Gastroesophageal sphincter (tissue), 3 donors: ENCODE results near the gene STAG3.
"Not testable (repeated sequence)": the region's sequence is repeated elsewhere in the genome, so short reads cannot be mapped to it uniquely, and the experiment has no call there.

Experiments used
- EP300 ChIP-seq: sonication (generic); formaldehyde crosslinking; IDR thresholded peaks from one replicate; pipeline ENCODE4 v1.6.1; 2017; ENCODE audit warnings: antibody characterized with exemption, mild to moderate bottlenecking
- POLR2A ChIP-seq, 2 donors: fragments of 450-650 bp; IDR thresholded peaks; one replicate each; pipeline ENCODE4 v1.6.1; 2017; ENCODE audit warnings: antibody characterized with exemption in 2 of 2, mild to moderate bottlenecking in 2 of 2, moderate library complexity in 1 of 2
- POLR2AphosphoS5 ChIP-seq: sonication (generic); formaldehyde crosslinking; IDR thresholded peaks from one replicate; pipeline ENCODE4 v1.6.1; 2017; ENCODE audit warnings: antibody characterized with exemption
- TF ChIP-seq, protein P1 (sequence below), 4 experiments: fragments of 200-600 bp in 2 of 4; fragments of 450-650 bp in 2 of 4; sonication (generic) in 1 of 4; IDR thresholded peaks; one replicate each; pipeline ENCODE4 v1.5.1; 2017 to 2019; ENCODE audit warnings: antibody characterized with exemption in 4 of 4, mild to moderate bottlenecking in 2 of 4, moderate library complexity in 2 of 4

DNA sequence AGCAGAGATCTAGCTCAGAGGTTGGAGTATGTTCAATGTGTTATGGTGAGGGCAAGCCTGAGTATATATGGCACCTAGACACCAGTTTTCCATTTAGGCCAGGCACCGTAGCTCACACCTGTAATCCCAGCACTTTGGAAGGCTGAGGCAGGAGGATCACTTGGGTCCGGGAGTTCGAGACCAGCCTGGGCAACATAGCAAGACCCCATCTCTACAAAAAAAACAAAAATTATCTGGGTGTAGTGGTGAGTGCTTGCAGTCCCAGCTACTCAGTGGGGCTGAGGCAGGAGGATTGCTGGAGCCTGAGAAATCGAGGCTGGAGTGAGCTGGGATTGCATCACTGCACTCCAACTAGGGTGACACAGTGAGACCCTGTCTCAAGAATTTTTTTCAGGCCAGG, 85.2 kb downstream of the STAG3 start:
- TF ChIP-seq, protein P1, sequence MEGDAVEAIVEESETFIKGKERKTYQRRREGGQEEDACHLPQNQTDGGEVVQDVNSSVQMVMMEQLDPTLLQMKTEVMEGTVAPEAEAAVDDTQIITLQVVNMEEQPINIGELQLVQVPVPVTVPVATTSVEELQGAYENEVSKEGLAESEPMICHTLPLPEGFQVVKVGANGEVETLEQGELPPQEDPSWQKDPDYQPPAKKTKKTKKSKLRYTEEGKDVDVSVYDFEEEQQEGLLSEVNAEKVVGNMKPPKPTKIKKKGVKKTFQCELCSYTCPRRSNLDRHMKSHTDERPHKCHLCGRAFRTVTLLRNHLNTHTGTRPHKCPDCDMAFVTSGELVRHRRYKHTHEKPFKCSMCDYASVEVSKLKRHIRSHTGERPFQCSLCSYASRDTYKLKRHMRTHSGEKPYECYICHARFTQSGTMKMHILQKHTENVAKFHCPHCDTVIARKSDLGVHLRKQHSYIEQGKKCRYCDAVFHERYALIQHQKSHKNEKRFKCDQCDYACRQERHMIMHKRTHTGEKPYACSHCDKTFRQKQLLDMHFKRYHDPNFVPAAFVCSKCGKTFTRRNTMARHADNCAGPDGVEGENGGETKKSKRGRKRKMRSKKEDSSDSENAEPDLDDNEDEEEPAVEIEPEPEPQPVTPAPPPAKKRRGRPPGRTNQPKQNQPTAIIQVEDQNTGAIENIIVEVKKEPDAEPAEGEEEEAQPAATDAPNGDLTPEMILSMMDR (IDR thresholded peaks at IDR 0.05): not testable (repeated sequence)
- TF ChIP-seq POLR2A (IDR thresholded peaks at IDR 0.05); POLR2AphosphoS5; EP300: not testable (repeated sequence)
